Naive thymus-derived CD8-positive, alpha-beta T cell (primary cell): ENCODE data around the gene CFAP74. TPM values are rescaled to one million over a fixed set of nuclear protein-coding genes. Genes with fewer than 3 reads are reported as not detected.

Experiments used
- ATAC-seq, 2 donors: fragments of 150-1000 bp; cut with Tn5 transposase in 1 of 2; sonication (Bioruptor Pico), chemical (Tn5 transposase) in 1 of 2; 1 replicate in 1 of 2; 2 replicates in 1 of 2; pipeline ENCODE4 v1.10.0; 2021; ENCODE audit warnings: mild to moderate bottlenecking in 2 of 2, moderate library complexity in 2 of 2
- POLR2A ChIA-PET: fragments of 350-600 bp; sonication (Branson Sonifier 250); formaldehyde crosslinking; loops from one replicate; lab custom pipeline; 2021; ENCODE audit warnings: antibody characterized with exemption; lab: Charles Lee
- DNase-seq, 10 donors: peaks; one replicate each; pipeline versions ENCODE4 v3.0.0 to v3.0.0-alpha.2; 2020 to 2022
- H3K27ac Mint-ChIP-seq, 10 donors: one replicate each; pipeline ENCODE4 v1.8.0; 2020 to 2022; ENCODE audit warnings: mild to moderate bottlenecking in 10 of 10, mixed read lengths in 10 of 10, moderate library complexity in 4 of 10, inconsistent platforms in 1 of 10
- H3K27me3 Mint-ChIP-seq, 5 donors: one replicate each; pipeline ENCODE4 v1.8.0; 2021 to 2022; ENCODE audit warnings: mixed read lengths in 5 of 5
- H3K36me3 Mint-ChIP-seq, 3 donors: one replicate each; pipeline ENCODE4 v1.8.0; 2020 to 2022; ENCODE audit warnings: mixed read lengths in 3 of 3, mild to moderate bottlenecking in 2 of 3, inconsistent platforms in 1 of 3
- H3K4me1 Mint-ChIP-seq, 4 donors: one replicate each; pipeline ENCODE4 v1.8.0; 2021 to 2022; ENCODE audit warnings: mixed read lengths in 4 of 4
- H3K4me3 Mint-ChIP-seq, 10 donors: one replicate each; pipeline ENCODE4 v1.8.0; 2020 to 2022; ENCODE audit warnings: mild to moderate bottlenecking in 10 of 10, mixed read lengths in 10 of 10, moderate library complexity in 6 of 10, inconsistent platforms in 1 of 10
- H3K9me3 Mint-ChIP-seq, 9 donors: one replicate each; pipeline ENCODE4 v1.8.0; 2020 to 2022; ENCODE audit warnings: mixed read lengths in 9 of 9, mild to moderate bottlenecking in 3 of 9, inconsistent platforms in 1 of 9, moderate library complexity in 1 of 9
- polyA plus RNA-seq, 3 donors: library from polyadenylated mRNA; unstranded; fragments of 300-500 nt; fragmentation: Illumina TruSeq; gene quantifications; one replicate each; pipeline ENCODE4 v1.2.3, GENCODE V29; 2021
- total RNA-seq, 8 experiments: library from RNA in 2 of 8; stranded (reverse) in 2 of 8; gene quantifications; one replicate each; pipeline ENCODE4 v1.2.3 and lab custom pipeline; 2021 to 2026

Gene CFAP74
- total and polyA plus RNA-seq, 5 experiments from 2014 or later = not detected

DNA sequence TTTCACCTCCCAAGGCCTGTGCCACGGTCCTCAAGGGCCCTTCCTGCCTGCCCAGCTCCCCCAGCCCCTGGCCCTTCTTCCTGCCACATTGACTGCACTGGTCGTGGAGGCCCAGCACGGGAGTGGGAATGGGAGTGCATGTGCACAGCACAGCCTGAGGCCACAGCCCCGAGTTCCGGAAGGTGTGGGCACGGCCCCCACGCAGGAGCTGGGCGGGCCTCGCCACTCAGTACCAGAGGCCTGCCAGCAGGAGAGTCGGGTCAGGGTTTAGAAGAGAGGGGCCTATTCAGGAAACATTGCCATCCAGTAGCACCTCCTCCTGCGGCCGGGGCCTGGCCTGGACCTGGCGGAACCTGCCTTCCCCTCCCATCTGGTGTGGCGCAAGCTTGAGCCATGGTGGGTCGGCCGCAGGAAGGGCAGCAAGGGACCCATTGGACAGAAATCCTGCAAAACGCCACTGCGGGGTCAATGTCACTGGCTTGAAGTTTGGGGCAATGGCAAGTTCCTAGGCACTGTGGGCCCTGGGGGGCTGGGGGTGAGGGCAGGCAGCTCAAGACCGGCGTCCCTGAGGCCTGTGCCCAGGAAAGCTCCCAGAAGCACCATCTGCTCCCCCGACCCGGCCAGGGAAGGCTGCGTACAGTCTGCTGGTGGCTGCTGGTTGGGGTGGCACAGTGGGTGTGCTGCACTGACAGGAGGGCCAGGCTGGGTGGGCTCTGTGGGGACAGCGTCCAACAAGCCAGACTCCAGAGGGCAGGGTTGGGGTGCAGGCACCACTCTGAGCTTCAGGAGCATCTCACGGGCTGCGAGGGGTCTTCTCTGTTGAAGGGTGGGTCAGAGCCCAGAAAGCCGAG, 82.8 kb downstream of the CFAP74 start:
- H3K4me3 Mint-ChIP-seq = peak overlapping the region in 1 of 10 donors; percentile 4
- peak overlapping the region in 4 of 10 donors; percentile 40 to 44 (median 42) for H3K27ac Mint-ChIP-seq
- peaks cover 0 to 12% (median 5%) of the 10 kb centered on the region in 4 donors for H3K4me1 Mint-ChIP-seq

DNA sequence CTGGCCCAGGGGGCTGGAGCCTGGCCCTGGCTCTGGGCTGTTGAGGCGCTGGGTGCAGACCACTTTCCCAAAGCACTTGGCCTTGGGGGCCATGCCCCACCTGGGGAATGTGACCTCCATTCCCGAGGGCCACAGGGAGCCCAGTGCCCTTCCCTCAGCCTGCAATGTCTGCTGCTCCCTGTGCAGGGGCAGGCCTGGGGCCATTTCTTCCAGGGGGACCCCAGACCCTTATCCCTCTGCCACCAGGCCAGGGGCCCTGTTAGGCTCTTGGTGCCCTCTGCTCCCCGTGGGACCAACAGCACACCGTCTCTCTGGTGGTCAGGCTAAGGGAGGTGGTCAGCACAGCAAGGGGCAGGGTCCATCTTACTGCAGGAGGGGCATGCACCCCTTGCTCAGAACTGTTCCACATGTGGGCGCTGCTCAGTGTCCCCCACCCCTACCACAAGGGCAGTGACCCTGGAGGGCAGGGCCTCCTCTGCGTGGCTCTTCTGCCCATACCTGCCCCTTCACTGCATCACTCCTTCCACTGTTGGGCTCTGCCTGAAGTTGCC, 83.5 kb downstream of the CFAP74 start:
- peak in 1 of 10 donors; percentile 71 for DNase-seq
- Mint-ChIP-seq H3K27me3 (no peaks in the 10 kb centered on the region), H3K4me3 (peak overlapping the region in 3 of 10 donors; percentile 14 to 57 (median 16)), H3K4me1 (peaks cover 0 to 12% (median 5%) of the 10 kb centered on the region in 4 donors), H3K9me3 (no peaks in the 10 kb centered on the region), H3K36me3 (no peaks in the 10 kb centered on the region), H3K27ac (peak overlapping the region in 3 of 10 donors; percentile 6 to 44 (median 40))
- ATAC-seq = no peak
- POLR2A ChIA-PET = no interaction called here

More for the DNA sequence above, 82.8 kb downstream of the CFAP74 start:
- DNase-seq (no peak), ATAC-seq (no peak)
- Mint-ChIP-seq H3K9me3 (no peaks in the 10 kb centered on the region), H3K36me3 (no peaks in the 10 kb centered on the region), H3K27me3 (no peaks in the 10 kb centered on the region)
- POLR2A ChIA-PET = no interaction called here

DNA sequence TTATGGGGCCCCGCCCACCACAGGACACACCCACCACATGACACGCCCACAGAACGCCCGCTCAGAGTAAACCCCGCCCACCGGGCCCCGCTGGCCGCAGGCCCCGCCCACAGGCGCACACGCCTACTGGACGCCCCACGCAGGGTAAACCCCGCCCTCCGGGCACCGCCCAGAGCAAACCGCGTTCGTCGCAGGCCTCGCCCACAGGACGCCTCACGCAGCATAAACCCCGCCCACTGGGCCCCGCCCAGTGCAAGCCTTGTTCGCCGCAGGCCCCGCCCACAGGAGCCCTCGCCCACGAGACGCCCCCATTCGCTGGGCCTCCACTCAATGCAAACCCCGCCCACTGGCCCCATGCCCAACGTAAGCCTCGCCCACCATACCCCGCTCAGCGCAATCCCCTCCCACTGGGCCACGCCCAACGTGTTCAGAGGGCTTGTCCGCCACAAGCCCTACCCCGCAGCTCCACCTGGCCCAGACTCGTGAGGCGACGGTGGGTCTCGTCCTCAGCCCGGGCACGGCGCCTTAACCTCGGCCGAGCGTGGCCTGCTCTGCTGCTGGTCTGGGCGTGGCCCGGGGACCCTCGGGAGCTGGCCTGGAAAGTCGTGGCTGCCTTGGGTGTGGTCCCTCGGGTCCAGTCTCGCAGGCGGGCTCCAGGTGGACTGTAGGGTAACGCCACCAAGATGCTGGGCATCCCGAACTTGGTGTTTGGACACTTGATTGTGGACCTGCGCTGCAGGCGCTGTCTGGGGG, 84.1 kb downstream of the CFAP74 start:
- no peaks in the 10 kb centered on the region for H3K36me3 Mint-ChIP-seq
- peak; percentile 99 to 100 (median 100) for DNase-seq
- H3K9me3 Mint-ChIP-seq = no peaks in the 10 kb centered on the region
- H3K27ac Mint-ChIP-seq = peak overlapping the region in 6 of 10 donors; percentile 19 to 87 (median 65)
- ATAC-seq = peak; percentile 85 to 88
- H3K27me3 Mint-ChIP-seq = no peaks in the 10 kb centered on the region
- H3K4me1 Mint-ChIP-seq = peaks cover 0 to 12% (median 5%) of the 10 kb centered on the region in 4 donors
- peak overlapping the region; percentile 48 to 80 (median 66) for H3K4me3 Mint-ChIP-seq
- POLR2A ChIA-PET = interaction anchor here (2.3 kb wide), 1 partner anchor 10 kb away, joined by 13 read pairs; no protein-coding TSS in a partner anchor

DNA sequence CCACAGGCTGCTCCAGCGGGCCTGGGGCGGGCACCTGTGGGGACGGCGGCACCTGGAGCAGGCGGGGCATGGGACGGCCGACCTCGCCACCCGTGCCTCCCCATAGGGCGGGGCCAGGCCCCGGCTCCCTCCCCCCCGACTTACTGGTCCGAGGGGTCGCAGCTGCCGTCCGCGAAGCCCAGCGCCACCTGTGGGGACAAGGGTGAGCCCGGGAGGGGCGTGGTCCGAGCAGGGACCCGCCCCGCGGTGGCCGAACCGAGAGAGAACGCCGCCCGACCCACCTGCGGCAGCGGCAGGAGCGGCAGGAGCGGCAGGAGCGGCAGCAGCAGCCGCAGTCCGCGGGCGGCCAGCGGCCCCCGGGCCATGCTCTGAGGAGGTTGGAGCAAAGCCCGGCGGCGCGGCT, 84.7 kb downstream of the CFAP74 start, which contains the start of gene TMEM52:
Gene TMEM52, minus strand, starts transcription at position 379 of the 403 bp plus-strand sequence. Its CDS starts 14 bp downstream, at position 365.
- POLR2A ChIA-PET = interaction anchor here (2.3 kb wide), 1 partner anchor 10 kb away, joined by 13 read pairs; no protein-coding TSS in a partner anchor
- peaks cover under 1 to 12% (median 5%) of the 10 kb centered on the region in 4 donors for H3K4me1 Mint-ChIP-seq
- H3K36me3 Mint-ChIP-seq = no peaks in the 10 kb centered on the region
- peak within 1 kb of the TSS in 6 of 10 donors; percentile 19 to 87 (median 65) for H3K27ac Mint-ChIP-seq
- ATAC-seq (peak; percentile 2 to 35), DNase-seq (no peak)
- no peaks in the 10 kb centered on the region for H3K27me3 Mint-ChIP-seq
- no peaks in the 10 kb centered on the region for H3K9me3 Mint-ChIP-seq
- peak within 1 kb of the TSS; percentile 48 to 80 (median 66) for H3K4me3 Mint-ChIP-seq

DNA sequence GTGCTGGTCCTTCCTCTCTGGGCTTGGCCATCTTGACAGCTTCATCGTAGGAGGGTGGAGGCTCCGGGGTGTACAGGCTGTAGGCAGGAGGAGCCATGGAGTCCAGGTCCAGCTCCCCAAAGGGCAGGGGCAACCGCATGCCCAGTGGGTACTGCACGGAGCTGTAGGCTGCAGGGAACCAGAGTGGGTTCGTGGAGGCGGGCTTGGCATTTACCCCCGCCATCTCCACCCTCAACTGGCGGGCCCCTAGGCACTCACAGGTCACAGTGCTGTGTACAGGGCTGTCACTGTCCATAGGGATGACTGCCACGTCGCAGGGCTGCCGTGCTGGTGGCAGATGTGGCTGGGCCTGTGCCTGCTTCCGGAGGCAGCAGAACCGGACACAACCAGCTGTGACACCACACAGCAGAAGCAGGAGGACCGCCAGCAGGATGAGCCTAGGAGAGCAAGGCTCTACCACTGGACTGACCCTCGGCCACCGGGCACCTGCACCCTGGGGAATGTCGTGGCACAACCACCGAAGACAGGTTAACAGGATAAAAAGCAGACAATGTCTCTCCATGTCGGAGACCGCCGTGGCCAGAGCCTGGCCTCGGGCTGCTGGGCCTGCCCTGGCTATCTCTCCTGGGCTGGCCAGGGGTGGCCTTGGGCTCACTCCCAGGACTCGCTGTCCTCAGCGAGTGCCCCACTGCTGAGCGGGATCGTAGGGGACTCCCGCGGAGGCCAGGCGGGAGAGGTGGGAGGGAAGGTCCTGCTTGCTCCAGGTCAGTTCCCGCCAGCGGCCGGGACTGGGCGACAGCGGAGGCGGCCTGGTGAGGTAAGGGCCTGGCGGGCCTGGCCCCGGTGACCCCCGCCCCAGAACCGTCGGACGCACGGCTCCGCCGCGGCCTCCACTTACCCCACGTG, 85.3 kb downstream of the CFAP74 start:
- Mint-ChIP-seq H3K27me3 (no peaks in the 10 kb centered on the region), H3K9me3 (no peaks in the 10 kb centered on the region), H3K27ac (peak overlapping the region in 2 of 10 donors; percentile 19 to 46), H3K4me3 (peak overlapping the region in 9 of 10 donors; percentile 31 to 65 (median 54)), H3K4me1 (peaks cover 1 to 12% (median 7%) of the 10 kb centered on the region in 4 donors), H3K36me3 (no peaks in the 10 kb centered on the region)
- POLR2A ChIA-PET = interaction anchor here (1.0 to 2.3 kb wide), 2 partner anchors 9 to 194 kb away, joined by 3 to 13 read pairs; partner anchors contain the start of gene CDK11A
- ATAC-seq (no peak), DNase-seq (no peak)

DNA sequence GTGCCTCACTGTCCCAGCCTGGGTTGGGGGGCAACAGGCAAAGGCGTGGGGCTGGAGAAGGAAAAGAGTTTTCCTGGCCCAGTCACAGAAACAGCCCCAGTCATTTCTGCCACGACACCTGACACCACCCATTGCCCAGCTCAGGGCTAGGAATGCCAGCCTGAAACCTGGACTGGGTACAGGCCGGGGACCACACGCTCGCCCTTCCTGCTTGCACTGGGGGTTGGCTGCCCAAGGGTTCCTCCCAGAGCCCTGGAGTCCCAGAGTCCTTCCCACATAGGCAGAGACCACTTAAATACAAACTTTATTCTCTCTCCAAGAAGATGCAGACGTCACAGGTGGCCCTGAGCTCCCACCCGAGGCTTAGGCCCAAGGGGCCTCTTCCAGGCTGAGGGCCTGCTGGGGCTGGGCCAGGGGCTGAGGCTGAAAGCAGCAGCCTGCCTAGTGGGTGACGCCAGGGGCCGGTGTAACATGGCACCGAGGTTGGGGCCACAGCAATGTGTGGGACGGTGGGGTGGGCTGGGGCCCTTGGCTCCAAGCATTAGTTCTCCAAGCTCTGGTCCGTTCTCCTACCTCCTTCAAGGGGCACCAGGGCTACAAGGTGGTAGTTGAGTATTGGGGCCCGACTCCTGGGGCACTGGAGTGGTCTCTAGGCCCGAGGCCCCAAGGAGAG, 86.1 kb downstream of the CFAP74 start:
- Mint-ChIP-seq H3K27ac (peak overlapping the region in 3 of 10 donors; percentile 19 to 46 (median 22)), H3K36me3 (no peaks in the 10 kb centered on the region), H3K9me3 (no peaks in the 10 kb centered on the region), H3K4me3 (peak overlapping the region in 9 of 10 donors; percentile 10 to 65 (median 51)), H3K4me1 (peaks cover 1 to 12% (median 7%) of the 10 kb centered on the region in 4 donors), H3K27me3 (no peaks in the 10 kb centered on the region)
- ATAC-seq (no peak), DNase-seq (no peak)
- POLR2A ChIA-PET = interaction anchor here (1.0 to 2.3 kb wide), 2 partner anchors 8 to 193 kb away, joined by 3 to 13 read pairs; partner anchors contain the start of gene CDK11A

DNA sequence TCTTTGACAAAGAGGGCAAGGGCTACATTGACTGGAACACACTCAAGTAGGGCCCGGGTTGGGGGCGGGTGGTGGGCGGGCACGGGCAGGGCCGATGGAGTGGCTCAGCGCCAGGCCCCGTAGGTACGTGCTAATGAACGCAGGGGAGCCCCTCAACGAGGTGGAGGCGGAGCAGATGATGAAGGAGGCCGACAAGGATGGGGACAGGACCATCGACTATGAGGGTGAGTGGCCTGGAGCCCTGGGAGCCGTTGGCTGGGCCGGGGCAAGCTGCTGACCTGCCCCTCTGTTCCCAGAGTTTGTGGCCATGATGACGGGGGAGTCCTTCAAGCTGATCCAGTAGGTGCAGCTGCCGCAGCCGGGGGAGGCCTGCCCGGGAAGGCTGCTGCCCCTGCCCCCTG, 86.7 kb downstream of the CFAP74 start:
- POLR2A ChIA-PET = interaction anchor here (1.0 to 2.3 kb wide), 2 partner anchors 8 to 193 kb away, joined by 3 to 13 read pairs; partner anchors contain the start of gene CDK11A
- H3K27me3 Mint-ChIP-seq = no peaks in the 10 kb centered on the region
- peak overlapping the region in 2 of 10 donors; percentile 33 for H3K4me3 Mint-ChIP-seq
- H3K9me3 Mint-ChIP-seq = no peaks in the 10 kb centered on the region
- no peak for DNase-seq
- no peak overlapping the region for H3K27ac Mint-ChIP-seq
- peaks cover 1 to 12% (median 7%) of the 10 kb centered on the region in 4 donors for H3K4me1 Mint-ChIP-seq
- no peak for ATAC-seq
- H3K36me3 Mint-ChIP-seq = no peaks in the 10 kb centered on the region

DNA sequence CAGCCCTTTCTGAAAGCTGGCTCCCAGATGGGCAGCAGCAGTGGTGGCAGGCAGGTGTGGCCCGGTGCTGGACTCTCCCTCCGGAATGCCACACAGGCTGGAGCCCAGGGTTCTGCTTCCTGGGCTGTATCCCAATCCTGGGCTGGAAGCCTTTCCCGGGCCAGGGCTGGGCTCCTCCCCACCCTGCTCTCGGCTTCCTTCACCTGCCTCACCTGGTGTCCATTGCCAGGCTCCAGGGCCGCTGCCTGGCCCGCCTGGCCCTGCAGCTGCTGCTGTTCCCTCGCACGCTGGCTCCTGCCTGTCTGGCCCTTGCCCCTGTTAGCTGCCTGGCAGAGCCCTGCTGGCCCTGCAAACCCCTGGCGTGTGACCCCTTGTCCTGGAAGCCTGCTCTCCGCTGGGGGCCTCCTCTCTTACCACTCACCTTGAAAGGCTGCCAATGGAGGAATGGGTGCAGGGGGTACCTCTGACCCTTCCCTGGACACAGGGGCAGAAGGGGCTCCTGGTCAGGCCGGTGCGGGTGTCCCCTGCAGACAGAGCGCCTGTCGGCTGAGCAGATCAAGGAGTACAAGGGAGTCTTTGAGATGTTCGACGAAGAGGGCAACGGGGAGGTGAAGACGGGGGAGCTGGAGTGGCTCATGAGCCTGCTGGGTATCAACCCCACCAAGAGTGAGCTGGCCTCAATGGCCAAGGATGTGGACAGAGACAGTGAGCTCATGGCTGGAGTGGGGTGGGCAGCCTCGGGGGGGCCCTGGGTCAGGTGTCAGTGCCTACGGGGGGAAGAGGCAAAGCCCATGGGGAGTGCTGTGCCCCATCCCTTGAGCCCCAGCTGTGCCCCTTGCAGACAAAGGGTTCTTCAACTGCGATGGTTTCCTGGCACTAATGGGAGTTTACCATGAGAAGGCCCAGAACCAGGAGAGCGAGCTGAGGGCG, 87.4 kb downstream of the CFAP74 start:
- no peaks in the 10 kb centered on the region for H3K27me3 Mint-ChIP-seq
- peaks cover 3 to 12% (median 7%) of the 10 kb centered on the region in 4 donors for H3K4me1 Mint-ChIP-seq
- H3K36me3 Mint-ChIP-seq = no peaks in the 10 kb centered on the region
- H3K4me3 Mint-ChIP-seq = peak overlapping the region in 6 of 10 donors; percentile 22 to 52 (median 37)
- POLR2A ChIA-PET = no interaction called here
- H3K9me3 Mint-ChIP-seq = no peaks in the 10 kb centered on the region
- no peak for ATAC-seq
- peak in 1 of 10 donors; percentile 16 for DNase-seq
- H3K27ac Mint-ChIP-seq = no peak overlapping the region

DNA sequence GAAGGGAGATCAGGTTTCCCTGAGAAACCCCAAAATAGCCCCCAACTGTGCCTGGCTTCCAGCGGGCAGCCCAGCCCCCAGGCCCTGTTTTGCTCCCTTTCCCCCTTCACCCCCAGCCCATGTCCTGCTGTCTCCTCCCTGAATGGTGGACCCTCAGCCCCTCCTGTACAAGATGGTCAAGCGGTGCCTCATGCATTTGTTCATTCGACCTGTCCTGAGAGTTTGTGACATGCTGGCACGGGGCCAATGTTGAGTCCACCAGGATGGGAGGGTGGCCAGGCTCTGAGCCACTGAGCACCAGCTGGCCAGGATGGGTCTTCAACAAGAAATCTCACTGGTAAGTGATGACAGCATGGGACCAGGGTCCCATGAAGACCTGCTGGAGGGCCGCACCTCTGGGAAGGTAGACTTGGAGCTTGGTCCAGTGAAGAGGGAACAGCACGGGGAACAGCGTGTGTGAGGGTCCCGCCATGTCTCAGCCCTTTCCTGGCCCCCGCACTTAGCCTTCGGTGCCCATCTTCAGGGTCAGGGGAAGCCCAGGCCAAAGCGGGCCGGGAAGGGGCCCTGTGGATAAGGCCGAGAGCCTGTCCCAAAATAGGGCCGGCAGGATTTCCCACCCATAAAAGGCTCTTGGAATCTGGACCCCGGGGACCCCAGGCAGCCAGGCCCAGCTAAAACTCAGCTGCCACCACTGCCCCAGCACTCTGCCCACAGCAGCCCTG, 88.5 kb downstream of the CFAP74 start, which contains the start of gene CALML6:
Gene CALML6, plus strand, starts transcription at position 290 of the 722 bp plus-strand sequence. Its CDS starts 21 bp downstream, at position 311.
- Mint-ChIP-seq H3K4me3 (peak within 1 kb of the TSS in 1 of 10 donors; percentile 48), H3K27me3 (no peaks in the 10 kb centered on the region), H3K4me1 (peaks cover 6 to 14% (median 11%) of the 10 kb centered on the region in 4 donors), H3K36me3 (no peaks in the 10 kb centered on the region), H3K9me3 (no peaks in the 10 kb centered on the region), H3K27ac (no peak within 1 kb of the TSS)
- POLR2A ChIA-PET = interaction anchor here (0.7 kb wide), 1 partner anchor 8 kb away, joined by 3 read pairs; no protein-coding TSS in a partner anchor
- DNase-seq (peak in 1 of 10 donors; percentile 16), ATAC-seq (no peak)
